ENCODE measurements around the gene EEPD1.
"Not testable (repeated sequence)": the region's sequence is repeated elsewhere in the genome, so short reads cannot be mapped to it uniquely, and the experiment has no call there.

The EEPD1 gene

DNA sequence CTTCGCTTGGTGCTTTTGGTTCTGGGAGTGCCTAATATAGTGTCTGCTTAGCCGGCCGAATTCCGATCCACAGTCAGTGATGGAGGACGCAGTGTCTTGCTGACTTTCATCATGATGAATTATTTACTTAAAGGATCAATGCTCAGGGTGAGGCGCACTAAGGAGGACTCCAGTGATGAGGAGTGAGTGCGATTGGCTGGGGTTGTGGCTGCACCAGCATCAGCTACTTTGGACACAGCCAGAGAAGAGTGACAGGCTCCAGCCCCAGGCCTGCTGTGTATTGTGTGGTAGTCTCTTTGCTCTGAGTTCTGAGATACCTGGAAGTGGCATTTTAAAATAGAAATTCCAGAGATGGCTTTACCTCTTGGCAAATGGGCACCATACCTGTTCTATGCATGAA is 163.3 kb downstream of the EEPD1 start:
- no peak for DNase-seq (ENCODE audit: low spot score)

DNA sequence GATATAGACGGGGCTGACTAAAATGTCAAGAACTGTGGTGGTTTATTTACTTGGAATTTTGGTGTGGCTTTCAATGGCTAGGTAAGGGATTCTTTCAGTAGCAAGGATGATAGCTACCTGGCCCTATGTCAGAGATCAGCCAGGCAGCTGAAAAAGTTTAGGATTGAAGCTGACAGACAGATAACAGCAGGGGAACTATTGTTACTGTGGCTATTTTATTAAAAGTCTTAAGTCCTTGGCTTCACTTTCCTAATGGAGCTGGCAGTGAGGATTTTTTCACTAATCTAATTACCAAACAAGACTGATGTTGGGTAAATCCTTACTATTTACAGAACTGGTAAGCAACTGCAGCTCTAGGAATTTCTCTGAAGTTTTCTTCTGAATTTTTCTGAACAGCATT is 164.2 kb downstream of the EEPD1 start:
- DNase-seq (ENCODE audit: low spot score), result no peak

DNA sequence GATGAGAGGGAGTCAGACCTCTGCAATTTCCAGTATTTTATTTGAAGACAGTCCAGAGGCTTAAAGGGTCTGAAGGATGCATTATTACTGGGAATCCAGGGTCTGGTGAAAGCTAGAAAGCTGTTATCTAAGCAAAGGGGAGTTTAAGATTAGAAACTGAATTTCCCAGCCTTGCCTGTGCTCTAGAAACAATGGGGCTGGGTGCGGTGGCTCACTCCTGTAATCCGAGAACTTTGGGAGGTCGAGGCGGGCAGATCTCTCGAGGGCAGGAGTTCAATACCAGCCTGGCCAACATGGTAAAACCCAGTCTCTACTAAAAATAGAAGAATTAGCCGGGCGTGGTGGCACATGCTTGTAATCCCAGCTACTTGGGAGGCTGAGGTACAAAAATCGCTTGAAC is 165.1 kb downstream of the EEPD1 start:
- DNase-seq (ENCODE audit: low spot score), result no peak

DNA sequence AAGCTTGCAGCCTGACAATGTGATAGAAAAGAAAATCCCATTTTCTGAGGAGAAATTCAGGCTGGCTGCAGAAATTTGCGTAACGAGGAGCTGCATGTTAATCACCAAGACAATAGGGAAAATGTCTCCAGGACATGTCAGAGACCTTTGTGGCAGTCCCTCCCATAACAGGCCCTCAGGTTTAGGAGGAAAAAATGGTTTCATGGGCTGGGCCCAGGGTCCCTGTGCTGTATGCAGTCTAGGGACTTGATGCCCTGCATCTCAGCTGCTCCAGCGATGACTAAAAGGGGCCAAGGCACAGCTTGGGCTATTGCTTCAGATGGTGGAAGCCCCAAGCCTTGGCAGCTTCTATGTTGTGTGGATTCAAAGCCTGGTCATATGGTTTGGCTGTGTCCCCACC is 168.2 kb downstream of the EEPD1 start:
- DNase-seq (ENCODE audit: low spot score), result not testable (repeated sequence)

DNA sequence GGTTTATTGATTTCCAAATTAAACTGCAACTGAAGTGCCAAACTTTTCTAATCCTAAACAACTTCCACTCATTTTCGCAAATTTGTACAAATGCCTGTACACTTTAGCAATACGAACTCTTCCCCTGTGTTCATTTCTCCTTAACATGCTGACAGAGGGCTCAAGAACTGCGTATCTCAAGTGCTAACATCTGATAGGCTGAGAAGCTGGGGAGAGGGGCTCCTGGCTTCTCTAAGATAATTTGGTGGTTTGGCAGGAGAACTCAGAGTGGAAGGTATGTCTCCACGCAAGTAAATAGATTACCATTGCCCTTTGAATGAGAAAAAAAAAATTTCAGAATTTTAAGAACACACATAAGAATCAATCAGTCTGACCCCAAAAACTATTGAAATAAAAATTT is 183.3 kb downstream of the EEPD1 start:
- no peak for DNase-seq (ENCODE audit: low spot score)

DNA sequence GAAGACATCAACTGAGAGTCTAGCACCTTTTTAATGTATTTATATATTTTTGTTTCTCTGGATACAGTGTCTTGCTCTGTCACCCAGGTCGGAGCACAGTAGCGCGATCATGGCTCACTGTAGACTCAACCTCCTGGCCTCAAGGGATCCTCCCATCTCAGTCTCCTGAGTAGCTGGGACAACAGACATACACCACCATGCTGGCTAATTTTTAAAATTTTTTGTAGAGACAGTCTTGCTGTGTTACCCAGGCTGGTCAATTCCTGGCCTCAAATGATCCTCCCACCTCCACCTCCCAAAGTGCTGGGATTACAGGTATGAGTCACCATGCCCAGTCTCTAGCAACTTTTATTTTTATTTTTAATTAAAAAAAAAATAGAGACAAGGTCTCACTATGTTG is 185.2 kb downstream of the EEPD1 start:
- no peak for DNase-seq (ENCODE audit: low spot score)

DNA sequence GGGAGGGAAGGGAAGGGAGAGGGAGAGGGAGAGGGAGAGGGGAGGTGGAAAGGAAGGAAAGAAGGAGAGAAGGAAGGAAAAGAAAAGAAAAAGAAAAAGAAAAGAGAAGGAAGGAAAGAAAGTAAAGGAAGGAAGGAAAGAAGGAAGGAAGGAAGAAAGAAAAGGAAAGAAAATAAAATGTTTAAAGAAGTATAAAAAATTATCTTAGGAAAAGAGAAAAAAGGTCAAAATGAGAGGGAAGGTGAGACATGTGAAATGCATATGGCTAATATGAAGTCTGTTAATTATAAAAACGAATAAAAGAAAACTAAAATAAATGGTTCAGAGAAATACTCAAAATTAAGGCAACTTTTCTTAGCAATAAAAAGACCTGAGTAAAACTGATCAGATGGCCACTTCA is 190.5 kb downstream of the EEPD1 start:
- DNase-seq (ENCODE audit: low spot score), result no peak

DNA sequence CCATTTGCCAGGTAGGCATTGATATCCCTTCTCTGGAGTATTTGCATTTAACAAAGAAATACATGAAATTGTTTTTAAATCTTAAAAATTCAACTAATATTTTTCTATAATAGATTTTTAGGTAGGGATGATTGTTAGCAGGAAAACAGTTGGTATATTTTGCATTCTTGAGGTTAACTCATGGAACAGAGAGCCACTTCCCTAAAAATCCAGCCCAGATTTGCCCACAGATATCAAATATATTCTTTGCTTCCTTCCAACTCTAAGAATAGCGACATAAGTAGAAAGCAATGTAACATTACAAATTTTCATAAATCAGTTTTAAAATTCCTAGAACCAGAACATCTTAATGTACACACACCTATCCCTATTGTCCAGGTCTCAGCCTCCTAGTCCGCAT is 191.6 kb downstream of the EEPD1 start:
- DNase-seq (ENCODE audit: low spot score), result no peak

DNA sequence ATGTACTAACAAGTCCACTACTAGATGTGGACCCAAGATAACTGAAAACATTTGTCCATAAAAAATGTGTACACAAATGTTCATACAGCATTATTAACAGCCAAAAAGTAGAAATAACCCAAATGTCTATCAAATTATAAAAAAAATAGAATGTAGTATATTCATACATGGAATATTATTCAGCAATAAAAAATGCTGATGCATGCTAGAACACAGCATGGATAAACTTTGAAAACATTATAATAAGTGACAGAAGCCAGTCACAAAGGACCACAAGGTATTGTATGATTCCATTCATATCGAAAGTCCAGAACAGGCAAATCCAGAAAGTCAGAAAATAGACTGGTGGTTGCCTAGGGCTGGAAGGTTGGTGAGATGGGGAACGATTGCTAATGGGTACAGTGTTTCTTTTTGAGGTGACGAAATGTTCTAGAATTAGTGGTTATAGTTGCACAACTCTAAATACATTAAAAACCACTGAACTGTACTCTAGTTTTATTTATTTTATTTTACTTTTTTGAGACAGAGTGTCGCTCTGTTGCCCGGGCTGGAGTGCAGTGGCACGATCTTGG is 193.3 kb downstream of the EEPD1 start:
- no peak for DNase-seq (ENCODE audit: low spot score)

DNA sequence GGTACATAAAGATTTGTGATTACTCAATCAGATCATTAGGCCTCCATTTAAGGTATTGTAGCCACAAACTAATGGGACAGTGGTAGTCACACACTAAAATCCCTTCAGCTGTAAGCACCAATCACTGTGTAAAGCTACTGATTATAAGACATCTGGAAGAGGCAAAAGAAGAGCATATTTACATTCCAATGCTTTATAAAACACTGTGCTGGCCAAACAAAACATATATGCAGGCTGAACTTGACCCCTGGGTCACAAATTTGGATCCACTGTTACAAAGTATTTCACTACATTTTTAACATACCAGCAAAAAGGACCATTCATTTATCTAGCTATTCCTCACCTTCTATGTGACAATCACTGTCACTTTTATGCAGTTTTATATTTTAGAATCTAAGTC is 195.2 kb downstream of the EEPD1 start:
- DNase-seq (ENCODE audit: low spot score), result no peak

DNA sequence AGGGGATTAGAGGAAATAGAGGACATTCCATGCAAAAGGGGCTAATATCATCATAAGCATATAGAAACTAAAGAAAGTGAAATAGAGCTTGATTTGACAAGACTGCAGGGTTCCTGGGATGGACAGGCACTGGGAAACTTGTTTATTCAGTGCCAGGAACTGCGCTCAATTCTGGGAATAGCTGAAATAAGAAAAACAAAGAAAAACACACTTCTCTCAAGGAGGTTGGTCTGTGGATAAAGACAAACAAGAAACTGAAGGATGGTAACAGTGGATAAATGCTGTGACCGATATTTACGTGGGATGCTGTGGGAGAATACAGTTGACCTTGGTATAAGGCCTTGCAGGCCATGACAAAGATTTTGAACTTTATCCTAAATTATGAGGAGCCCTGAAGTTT is 195.7 kb downstream of the EEPD1 start:
- no peak for DNase-seq (ENCODE audit: low spot score)

DNA sequence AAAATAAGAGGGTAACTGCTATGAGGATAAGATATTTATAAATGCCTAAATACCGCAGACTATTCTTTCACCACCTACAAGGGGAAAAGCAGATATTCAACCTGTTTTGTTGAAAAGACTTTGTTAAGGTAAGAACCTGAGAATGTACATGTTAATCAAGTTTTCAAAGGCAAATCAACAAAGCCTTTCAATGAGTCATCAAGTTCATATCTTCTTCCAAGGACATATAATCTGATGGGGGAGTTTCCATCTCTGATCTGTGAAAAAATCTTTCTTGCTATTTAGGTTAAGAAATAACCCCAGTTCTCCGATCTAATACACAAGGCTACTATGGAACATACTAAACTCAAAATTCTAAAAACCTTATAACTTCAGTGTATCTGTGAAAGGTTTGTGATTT is 196.6 kb downstream of the EEPD1 start:
- no peak for DNase-seq (ENCODE audit: low spot score)

Small RNA genes lying within 50 kb of the gene (small RNA-seq; reads per million reads assigned to genes)
- gene AC006960.1 (0 reads per million in 2 experiments), gene AC007327.1 (0 reads per million in 2 experiments), gene RF00019 (0 reads per million in 2 experiments)

Measured in SK-N-DZ (cell line).